GM18511 (cell line): ENCODE measurements around the gene FAM78A.

Source experiments
- ATAC-seq: cut with Tn5 transposase; IDR thresholded peaks from one replicate; pipeline ENCODE4 v1.9.1; 2021; ENCODE audit warnings: mild to moderate bottlenecking, moderate library complexity; ENCODE audit not compliant: unreplicated experiment

The FAM78A gene

GRCh38 chr9:131276094-131276888 is at the start of gene FAM78A:
Gene FAM78A, minus strand, starts transcription at chr9:131276510. Its CDS starts 331 bp downstream, at chr9:131276179.
- ATAC-seq, result no peak

GRCh38 chr9:131324736-131325679 is 48.7 kb upstream of the FAM78A start:
- ATAC-seq, result no peak

- no peak for ATAC-seq
Measured at GRCh38 chr9:131323629-131324028, 47.3 kb upstream of the FAM78A start.

GRCh38 chr9:131320031-131320685 is 43.8 kb upstream of the FAM78A start:
- no peak for ATAC-seq

- no peak for ATAC-seq
Measured at GRCh38 chr9:131319486-131319885, 43.2 kb upstream of the FAM78A start.

GRCh38 chr9:131318231-131319085 is 42.1 kb upstream of the FAM78A start:
- ATAC-seq, result no peak

GRCh38 chr9:131312822-131313770 is 36.8 kb upstream of the FAM78A start:
- ATAC-seq, result no peak

GRCh38 chr9:131312246-131312645 is 35.9 kb upstream of the FAM78A start:
- ATAC-seq, result no peak

GRCh38 chr9:131310833-131311554 is 34.7 kb upstream of the FAM78A start:
- ATAC-seq, result no peak

- ATAC-seq, result no peak
Measured at GRCh38 chr9:131309530-131310276, 33.4 kb upstream of the FAM78A start.

GRCh38 chr9:131308906-131309529 is 32.7 kb upstream of the FAM78A start:
- ATAC-seq, result no peak

GRCh38 chr9:131308452-131308851 is 32.1 kb upstream of the FAM78A start:
- ATAC-seq, result no peak

- no peak for ATAC-seq
Measured at GRCh38 chr9:131307974-131308373, 31.7 kb upstream of the FAM78A start.

- no peak for ATAC-seq
Measured at GRCh38 chr9:131306397-131307004, 30.2 kb upstream of the FAM78A start.

- no peak for ATAC-seq
Measured at GRCh38 chr9:131304676-131305355, 28.5 kb upstream of the FAM78A start.
